GM12878 (cell line): ENCODE results near the gene SDK2. TPM values are rescaled to one million over a fixed set of nuclear protein-coding genes. Genes with fewer than 3 reads are reported as not detected.

ENCODE experiments used
- ATAC-seq: fragments of 200-7000 bp; cut with Tn5 transposase; 3 replicates; pipeline ENCODE4 v1.9.1; 2020; ENCODE audit warnings: mild to moderate bottlenecking, moderate library complexity
- BruUV-seq: library from RNA; stranded (reverse); fragments of 400-500 nt; replicated peaks from 2 replicates; lab custom pipeline; 2021; lab: Mats Ljungman, UMichigan
- CTCF ChIA-PET: fragments of 300-600 bp; sonication (Branson Sonifier 250); formaldehyde crosslinking; extraction: SDS; loops from one replicate; lab custom pipeline; 2021; ENCODE audit warnings: inconsistent platforms; lab: Yijun Ruan, JAX
- POLR2A ChIA-PET: fragments of 350-600 bp; formaldehyde crosslinking; extraction: SDS; loops from one replicate; lab custom pipeline; 2021; ENCODE audit warnings: inconsistent platforms; lab: Charles Lee
- RAD21 ChIA-PET: fragments of 300-600 bp; sonication (Branson Sonifier 250); formaldehyde crosslinking; loops from one replicate; lab custom pipeline; 2023; ENCODE audit warnings: antibody characterized with exemption; ENCODE audit not compliant: unreplicated experiment; lab: Charles Lee
- SMC1A ChIA-PET: fragments of 300-600 bp; sonication (Branson Sonifier 250); formaldehyde crosslinking; loops from one replicate; lab custom pipeline; 2023; ENCODE audit not compliant: unreplicated experiment, uncharacterized antibody; lab: Charles Lee
- DNase-seq: peaks from one replicate; pipeline ENCODE4 v3.0.0-alpha.2; 2011; ENCODE audit warnings: low read depth, low spot score
- FAIRE-seq: peaks from 3 replicates; lab custom pipeline; 2011; peaks lifted over from hg19 to GRCh38; lab: Jason Lieb, UNC
- H2AFZ ChIP-seq: 2 replicates; pipeline ENCODE4 v1.6.0; 2011; ENCODE audit warnings: low read depth, low read length, control low read depth; ENCODE audit not compliant: control insufficient read depth
- H3K27ac ChIP-seq: 2 replicates; pipeline ENCODE4 v1.5.1; 2011; ENCODE audit warnings: control low read depth; ENCODE audit not compliant: control insufficient read depth, insufficient read depth
- H3K27me3 ChIP-seq, 2 experiments: replicated peaks in 1 of 2; 2 replicates each; pipeline versions ENCODE4 v1.6.0 to v1.6.1; 2011; ENCODE audit warnings: low read length in 1 of 2; ENCODE audit not compliant: control insufficient read depth in 2 of 2, insufficient read depth in 2 of 2
- H3K36me3 ChIP-seq, 2 experiments: 2 replicates each; pipeline ENCODE4 v1.5.1; 2011; ENCODE audit warnings: low read length in 1 of 2; ENCODE audit not compliant: control insufficient read depth in 2 of 2, insufficient read depth in 2 of 2
- H3K4me1 ChIP-seq: 2 replicates; pipeline ENCODE4 v1.6.1; 2011; ENCODE audit warnings: mild to moderate bottlenecking, low read length, moderate library complexity, mixed read lengths; ENCODE audit not compliant: control insufficient read depth, insufficient read depth
- H3K4me2 ChIP-seq: 2 replicates; pipeline ENCODE4 v1.6.0; 2011; ENCODE audit warnings: control low read depth; ENCODE audit not compliant: control insufficient read depth, insufficient read depth
- H3K4me3 ChIP-seq: fragments of 200-600 bp; sonication (generic); 2 replicates; pipeline ENCODE4 v1.5.1; 2016
- H3K79me2 ChIP-seq: 2 replicates; pipeline ENCODE4 v1.6.0; 2011; ENCODE audit warnings: low read length; ENCODE audit not compliant: control insufficient read depth, insufficient read depth
- H3K9ac ChIP-seq: 2 replicates; pipeline ENCODE4 v1.8.0; 2011; ENCODE audit warnings: low read length, control low read depth, mixed read lengths; ENCODE audit not compliant: control insufficient read depth, insufficient read depth
- H3K9me3 ChIP-seq: replicated peaks from 3 replicates; pipeline ENCODE4 v1.5.1; 2011; ENCODE audit warnings: mild to moderate bottlenecking, low read length; ENCODE audit not compliant: control insufficient read depth, insufficient read depth
- H4K20me1 ChIP-seq: 2 replicates; pipeline ENCODE4 v1.6.0; 2011; ENCODE audit not compliant: control insufficient read depth, insufficient read depth
- BACH1 ChIP-seq: fragments of 450-650 bp; IDR thresholded peaks from 2 replicates; pipeline ENCODE4 v1.6.1; 2017; ENCODE audit warnings: mild to moderate bottlenecking, borderline replicate concordance
- FOXM1 ChIP-seq: IDR thresholded peaks from 2 replicates; pipeline ENCODE4 v1.6.1; 2012; ENCODE audit warnings: low read depth, mild to moderate bottlenecking, inconsistent platforms, low read length, moderate library complexity
- HDGF ChIP-seq: fragments of 450-650 bp; IDR thresholded peaks from 2 replicates; pipeline ENCODE4 v1.6.1; 2016; ENCODE audit warnings: antibody characterized with exemption
- NR2F1 ChIP-seq: fragments of 450-650 bp; conservative IDR thresholded peaks from 2 replicates; pipeline ENCODE4 v1.6.1; 2017; ENCODE audit warnings: mild to moderate bottlenecking
- WGBS: methylation state at CpG from one replicate; pipeline ENCODE4 v1.1.6; 2016; ENCODE audit warnings: low lambda C conversion rate; ENCODE audit not compliant: insufficient replicate concordance, insufficient coverage; ENCODE audit errors: missing lambda C conversion rate; 5-methylcytosine and 5-hydroxymethylcytosine counted together
- in situ Hi-C: fragments of 300-500 bp; cut with MboI; formaldehyde crosslinking; loops from 9 replicates; pipeline ENCODE4 v1.14.3; 2018; ENCODE audit warnings: mixed read lengths
- intact Hi-C: fragments of 100-400 bp; cut with micrococcal nuclease; formaldehyde crosslinking; loops from one replicate; pipeline ENCODE4 v1.14.2; 2022; ENCODE audit not compliant: unreplicated experiment
- polyA plus RNA-seq, 11 experiments: library from polyadenylated mRNA; depleted of rRNA in 4 of 11; unstranded in 6 of 11; stranded (reverse) in 5 of 11; fragments of >200 nt; fragmentation: Nextera tagmentation in 4 of 11; fragmentation: Illumina TruSeq in 1 of 11; extraction: Ambion mirVana in 4 of 11; extraction: Trizol in 1 of 11; gene quantifications; 1 replicate in 1 of 11; 2 replicates in 10 of 11; pipeline versions ENCODE4 v1.2.1 to v1.2.3, GENCODE V29; 2011 to 2016; ENCODE audit warnings: inconsistent platforms in 2 of 11, missing spikeins in 2 of 11, low read depth in 1 of 11
- total RNA-seq, 4 experiments: library from RNA; depleted of rRNA in 3 of 4; stranded (reverse); fragments of >200 nt in 3 of 4; fragmentation: Illumina TruSeq in 1 of 4; extraction: Trizol in 1 of 4; gene quantifications; 2 replicates each; pipeline versions ENCODE4 v1.2.1 to v1.2.3, GENCODE V29; 2013 to 2021

Gene SDK2
- total and polyA plus RNA-seq, 10 of the 15 experiments (the other 5 are each of a cell fraction or from before 2014, with no cell fraction given): 0.03 to 0.08 (median 0.03) TPM; not detected in 7

DNA sequence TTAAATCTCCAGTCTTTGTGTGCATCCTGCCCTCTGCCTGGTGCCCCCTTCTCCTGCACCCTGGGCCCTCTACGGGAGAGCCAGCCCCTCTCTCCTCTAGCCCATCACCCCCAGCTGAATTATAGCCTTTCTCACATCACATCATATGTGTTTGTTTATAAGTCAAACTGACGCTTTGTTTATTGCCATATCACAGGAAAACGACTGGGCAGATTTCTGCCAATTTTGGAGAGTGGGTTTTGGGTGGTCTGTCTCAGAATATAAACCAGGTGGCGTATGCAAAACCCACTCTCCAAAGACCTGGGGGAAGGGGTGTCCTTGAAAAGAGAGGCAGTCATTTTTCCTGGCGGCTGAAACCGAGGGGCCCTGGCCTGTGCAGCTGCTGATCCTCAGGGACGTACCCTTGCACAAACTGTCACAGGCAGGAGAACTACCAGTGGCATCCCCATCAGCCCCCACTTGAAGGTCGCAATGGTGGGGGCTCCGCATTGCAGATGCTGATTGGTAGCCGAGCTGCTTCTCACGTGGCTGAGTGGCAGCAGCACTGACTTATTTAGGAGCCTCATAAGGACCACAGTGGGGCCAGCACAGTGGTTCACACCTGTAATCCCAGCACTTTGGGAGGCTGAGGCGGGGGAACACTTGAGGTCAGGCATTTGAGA lies 297.6 kb downstream of the SDK2 start:
- Histone ChIP-seq H3K27me3 (no peaks in the 10 kb centered on the region), H3K9ac (no peak overlapping the region), H4K20me1 (no peaks in the 10 kb centered on the region), H3K4me2 (no peak overlapping the region), H3K4me3 (no peak overlapping the region), H2AFZ (no peak overlapping the region), H3K79me2 (no peaks in the 10 kb centered on the region), H3K9me3 (no peaks in the 10 kb centered on the region), H3K27ac (no peak overlapping the region), H3K4me1 (no peaks in the 10 kb centered on the region), H3K36me3 (no peaks in the 10 kb centered on the region)
- DNase-seq (no peak), ATAC-seq (no peak), FAIRE-seq (no peak)
- in situ Hi-C loops (no loop called here), intact Hi-C loops (no loop called here)
- ChIA-PET CTCF (interaction anchor here (1.3 to 2.0 kb wide), 3 partner anchors 23 to 621 kb away, joined by 3 to 7 read pairs (median 4); no protein-coding TSS in a partner anchor), SMC1A (no interaction called here), POLR2A (no interaction called here), RAD21 (interaction anchor here (1.4 kb wide), 1 partner anchor 36 kb away, joined by 3 read pairs; no protein-coding TSS in a partner anchor)
- WGBS: 31% methylated on average over 12 of the region's 12 CpGs
- BruUV-seq: no TSS peak
- TF ChIP-seq BACH1: no peak
- TF ChIP-seq FOXM1: no peak

DNA sequence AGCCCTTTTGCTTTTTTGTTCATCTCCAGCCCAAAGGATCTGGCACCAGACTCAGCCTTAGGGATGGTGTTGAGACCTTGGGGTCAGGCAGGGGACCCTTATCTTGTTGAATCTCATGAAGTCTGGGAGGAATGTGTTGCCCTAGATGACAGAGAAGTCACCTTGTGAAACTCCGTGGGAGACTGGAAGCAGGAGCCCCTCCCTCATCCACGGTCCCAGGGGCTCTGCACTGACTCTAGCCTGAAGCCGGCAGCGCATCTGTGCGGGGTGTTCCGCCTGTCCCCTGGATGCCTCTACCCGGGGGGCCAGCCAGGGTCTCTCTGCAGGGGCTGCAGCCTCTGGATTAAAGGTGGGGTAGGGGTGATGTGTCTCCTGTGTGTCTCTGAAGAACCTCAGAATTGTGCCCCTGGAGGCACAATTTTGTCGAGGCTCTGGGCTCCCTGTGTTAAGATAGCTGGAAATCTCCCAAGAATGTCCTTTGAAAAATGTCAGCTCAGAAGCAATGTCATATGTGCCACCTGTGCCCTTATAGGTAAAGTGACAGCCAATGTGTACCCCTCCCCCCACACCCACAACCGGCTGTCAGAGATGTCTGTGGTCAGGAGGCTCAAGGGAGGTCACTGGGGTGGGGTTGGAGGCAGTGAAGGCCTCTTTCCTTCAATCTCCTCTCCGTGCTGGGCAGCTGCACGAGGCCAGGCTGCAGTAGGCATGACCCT lies 300.3 kb downstream of the SDK2 start:
- 53% methylated on average over 10 of the region's 11 CpGs for WGBS
- no peaks in the 10 kb centered on the region for H3K36me3 ChIP-seq
- ChIA-PET POLR2A (no interaction called here), RAD21 (interaction anchor here (0.6 to 1.5 kb wide), 4 partner anchors 26 to 617 kb away, joined by 3 to 5 read pairs (median 4); no protein-coding TSS in a partner anchor), CTCF (interaction anchor here (0.9 to 6.1 kb wide), 4 partner anchors 13 to 87 kb away, joined by 3 to 39 read pairs (median 4); no protein-coding TSS in a partner anchor), SMC1A (interaction anchor here (1.0 to 2.3 kb wide), 5 partner anchors 16 to 63 kb away, joined by 3 to 8 read pairs (median 3); no protein-coding TSS in a partner anchor)
- TF ChIP-seq HDGF (no peak), NR2F1 (0 out of 2 replicates have a peak, but pooled peaks have one; percentile 23)
- no TSS peak for BruUV-seq
- no peak overlapping the region for H3K4me2 ChIP-seq
- H2AFZ ChIP-seq: no peak overlapping the region
- intact Hi-C loops (no loop called here), in situ Hi-C loops (no loop called here)
- no peaks in the 10 kb centered on the region for H3K79me2 ChIP-seq
- no peak overlapping the region for H3K27ac ChIP-seq
- no peaks in the 10 kb centered on the region for H3K4me1 ChIP-seq
- DNase-seq (no peak), FAIRE-seq (no peak), ATAC-seq (no peak)
- no peaks in the 10 kb centered on the region for H3K9me3 ChIP-seq
- no peaks in the 10 kb centered on the region for H4K20me1 ChIP-seq
- H3K9ac ChIP-seq: no peak overlapping the region
- no peaks in the 10 kb centered on the region for H3K27me3 ChIP-seq
- no peak overlapping the region for H3K4me3 ChIP-seq
